Measurements from ENCODE around the gene RBPJL. TPM values are rescaled to one million over a fixed set of nuclear protein-coding genes. Genes with fewer than 3 reads are reported as not detected.

Gene RBPJL
- total and polyA plus RNA-seq, 2 of the 13 experiments (the other 11 are each of a cell fraction or from before 2014, with no cell fraction given) = not detected

- TF ChIP-seq ZBTB40 (IDR thresholded peaks at IDR 0.05) (no peak), ZBTB40 (CRISPR knock-in tag; IDR thresholded peaks at IDR 0.05) (peak; percentile 72; the same call in 1 of the 2 replicates), SRSF1 (optimal IDR thresholded peaks at IDR 0.05; ENCODE audit: low read depth, low read length) (peak; percentile 65), KMT2B (CRISPR knock-in tag; IDR thresholded peaks at IDR 0.05) (no peak), KLF11 (CRISPR knock-in tag; IDR thresholded peaks at IDR 0.05) (peak; percentile 26; the same call in 1 of the 2 replicates), CEBPB (IDR thresholded peaks at IDR 0.05; ENCODE audit: borderline replicate concordance, low read depth, low read length) (peak; percentile 74), YY1 (IDR thresholded peaks at IDR 0.05; ENCODE audit: insufficient read depth, insufficient replicate concordance, low read depth, low read length) (no peak), ZNF530 (CRISPR knock-in tag; IDR thresholded peaks at IDR 0.05; ENCODE audit: low read depth) (no peak), ZSCAN29 (CRISPR knock-in tag; conservative IDR thresholded peaks at IDR 0.05) (peak; percentile 77), ZNF468 (CRISPR knock-in tag; IDR thresholded peaks at IDR 0.05) (0 out of 2 replicates have a peak, but pooled peaks have one; percentile 21), SAP130 (CRISPR knock-in tag; IDR thresholded peaks at IDR 0.05; ENCODE audit: low read depth) (peak; percentile 91)
- TF ChIP-seq, protein P1, sequence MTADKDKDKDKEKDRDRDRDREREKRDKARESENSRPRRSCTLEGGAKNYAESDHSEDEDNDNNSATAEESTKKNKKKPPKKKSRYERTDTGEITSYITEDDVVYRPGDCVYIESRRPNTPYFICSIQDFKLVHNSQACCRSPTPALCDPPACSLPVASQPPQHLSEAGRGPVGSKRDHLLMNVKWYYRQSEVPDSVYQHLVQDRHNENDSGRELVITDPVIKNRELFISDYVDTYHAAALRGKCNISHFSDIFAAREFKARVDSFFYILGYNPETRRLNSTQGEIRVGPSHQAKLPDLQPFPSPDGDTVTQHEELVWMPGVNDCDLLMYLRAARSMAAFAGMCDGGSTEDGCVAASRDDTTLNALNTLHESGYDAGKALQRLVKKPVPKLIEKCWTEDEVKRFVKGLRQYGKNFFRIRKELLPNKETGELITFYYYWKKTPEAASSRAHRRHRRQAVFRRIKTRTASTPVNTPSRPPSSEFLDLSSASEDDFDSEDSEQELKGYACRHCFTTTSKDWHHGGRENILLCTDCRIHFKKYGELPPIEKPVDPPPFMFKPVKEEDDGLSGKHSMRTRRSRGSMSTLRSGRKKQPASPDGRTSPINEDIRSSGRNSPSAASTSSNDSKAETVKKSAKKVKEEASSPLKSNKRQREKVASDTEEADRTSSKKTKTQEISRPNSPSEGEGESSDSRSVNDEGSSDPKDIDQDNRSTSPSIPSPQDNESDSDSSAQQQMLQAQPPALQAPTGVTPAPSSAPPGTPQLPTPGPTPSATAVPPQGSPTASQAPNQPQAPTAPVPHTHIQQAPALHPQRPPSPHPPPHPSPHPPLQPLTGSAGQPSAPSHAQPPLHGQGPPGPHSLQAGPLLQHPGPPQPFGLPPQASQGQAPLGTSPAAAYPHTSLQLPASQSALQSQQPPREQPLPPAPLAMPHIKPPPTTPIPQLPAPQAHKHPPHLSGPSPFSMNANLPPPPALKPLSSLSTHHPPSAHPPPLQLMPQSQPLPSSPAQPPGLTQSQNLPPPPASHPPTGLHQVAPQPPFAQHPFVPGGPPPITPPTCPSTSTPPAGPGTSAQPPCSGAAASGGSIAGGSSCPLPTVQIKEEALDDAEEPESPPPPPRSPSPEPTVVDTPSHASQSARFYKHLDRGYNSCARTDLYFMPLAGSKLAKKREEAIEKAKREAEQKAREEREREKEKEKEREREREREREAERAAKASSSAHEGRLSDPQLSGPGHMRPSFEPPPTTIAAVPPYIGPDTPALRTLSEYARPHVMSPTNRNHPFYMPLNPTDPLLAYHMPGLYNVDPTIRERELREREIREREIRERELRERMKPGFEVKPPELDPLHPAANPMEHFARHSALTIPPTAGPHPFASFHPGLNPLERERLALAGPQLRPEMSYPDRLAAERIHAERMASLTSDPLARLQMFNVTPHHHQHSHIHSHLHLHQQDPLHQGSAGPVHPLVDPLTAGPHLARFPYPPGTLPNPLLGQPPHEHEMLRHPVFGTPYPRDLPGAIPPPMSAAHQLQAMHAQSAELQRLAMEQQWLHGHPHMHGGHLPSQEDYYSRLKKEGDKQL (CRISPR knock-in tag; IDR thresholded peaks at IDR 0.05; ENCODE audit: low read depth) = peak; percentile 57; the same call in 1 of the 2 replicates
- TF ChIP-seq, protein P2, sequence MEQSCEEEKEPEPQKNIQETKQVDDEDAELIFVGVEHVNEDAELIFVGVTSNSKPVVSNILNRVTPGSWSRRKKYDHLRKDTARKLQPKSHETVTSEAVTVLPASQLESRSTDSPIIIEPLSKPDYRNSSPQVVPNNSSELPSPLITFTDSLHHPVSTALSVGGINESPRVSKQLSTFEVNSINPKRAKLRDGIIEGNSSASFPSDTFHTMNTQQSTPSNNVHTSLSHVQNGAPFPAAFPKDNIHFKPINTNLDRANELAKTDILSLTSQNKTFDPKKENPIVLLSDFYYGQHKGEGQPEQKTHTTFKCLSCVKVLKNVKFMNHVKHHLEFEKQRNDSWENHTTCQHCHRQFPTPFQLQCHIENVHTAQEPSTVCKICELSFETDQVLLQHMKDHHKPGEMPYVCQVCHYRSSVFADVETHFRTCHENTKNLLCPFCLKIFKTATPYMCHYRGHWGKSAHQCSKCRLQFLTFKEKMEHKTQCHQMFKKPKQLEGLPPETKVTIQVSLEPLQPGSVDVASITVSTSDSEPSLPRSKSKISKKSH (CRISPR knock-in tag; IDR thresholded peaks at IDR 0.05; ENCODE audit: borderline replicate concordance) = peak; percentile 24; the same call in 1 of the 2 replicates
Observed at GRCh38 chr20:45344168-45344860, 37.7 kb downstream of the RBPJL start (continued).

Measured in HepG2 (cell line).